Mesenchymal stem cell (in vitro differentiated cells and primary cell): ENCODE measurements around the gene NPAS3.

Experiments used
- DNase-seq: peaks from one replicate; pipeline ENCODE4 v3.0.0-alpha.2; 2013
- H2AFZ ChIP-seq: one replicate; pipeline ENCODE4 v1.6.1; 2013; ENCODE audit warnings: low read depth, mild to moderate bottlenecking, control low read depth, inconsistent platforms, low read length, moderate library complexity
- H2AK5ac ChIP-seq: 2 replicates; pipeline ENCODE4 v1.6.1; 2013; ENCODE audit warnings: low read length, moderate library complexity, mild to moderate bottlenecking, inconsistent platforms; ENCODE audit not compliant: severe bottlenecking
- H2BK120ac ChIP-seq: one replicate; pipeline ENCODE4 v1.6.1; 2013; ENCODE audit warnings: low read depth, mild to moderate bottlenecking, inconsistent platforms, low read length, moderate library complexity
- H2BK12ac ChIP-seq, 2 experiments: one replicate each; pipeline ENCODE4 v1.6.1; 2013; ENCODE audit warnings: inconsistent platforms in 2 of 2, low read length in 2 of 2, mild to moderate bottlenecking in 2 of 2, moderate library complexity in 2 of 2, control low read depth in 1 of 2
- H2BK15ac ChIP-seq: one replicate; pipeline ENCODE4 v1.6.1; 2013; ENCODE audit warnings: mild to moderate bottlenecking, low read depth, inconsistent platforms; ENCODE audit not compliant: poor library complexity, severe bottlenecking
- H2BK5ac ChIP-seq: 2 replicates; pipeline ENCODE4 v1.6.1; 2013; ENCODE audit warnings: low read depth, mild to moderate bottlenecking, low read length, control low read depth, inconsistent platforms; ENCODE audit not compliant: poor library complexity, severe bottlenecking
- H3K14ac ChIP-seq, 2 experiments: one replicate each; pipeline ENCODE4 v1.6.1; 2013; ENCODE audit warnings: inconsistent platforms in 2 of 2, low read length in 2 of 2, control low read depth in 1 of 2, mild to moderate bottlenecking in 1 of 2, moderate library complexity in 1 of 2
- H3K18ac ChIP-seq, 2 experiments: one replicate each; pipeline ENCODE4 v1.6.1; 2013; ENCODE audit warnings: inconsistent platforms in 2 of 2, low read length in 2 of 2, control low read depth in 1 of 2, low read depth in 1 of 2, mild to moderate bottlenecking in 1 of 2
- H3K23ac ChIP-seq, 2 experiments: one replicate each; pipeline ENCODE4 v1.6.1; 2013; ENCODE audit warnings: inconsistent platforms in 2 of 2, low read length in 2 of 2, mild to moderate bottlenecking in 2 of 2, moderate library complexity in 2 of 2, control low read depth in 1 of 2
- H3K27ac ChIP-seq: 2 replicates; pipeline ENCODE4 v1.5.1; 2013; ENCODE audit warnings: mild to moderate bottlenecking, moderate library complexity, low read length, control low read depth, inconsistent platforms; ENCODE audit not compliant: poor library complexity, severe bottlenecking
- H3K27me3 ChIP-seq, 2 experiments: 2 replicates each; pipeline versions ENCODE4 v1.6.1 to v1.7.0; 2013; ENCODE audit warnings: low read length in 2 of 2, mild to moderate bottlenecking in 2 of 2, moderate library complexity in 2 of 2, control low read depth in 1 of 2, inconsistent platforms in 1 of 2; ENCODE audit not compliant: control insufficient read depth in 1 of 2, insufficient read depth in 1 of 2
- H3K36me3 ChIP-seq, 2 experiments: 2 replicates each; pipeline versions ENCODE4 v1.6.1 to v1.7.0; 2013; ENCODE audit warnings: low read length in 2 of 2, control low read depth in 1 of 2, inconsistent platforms in 1 of 2, low read depth in 1 of 2, mild to moderate bottlenecking in 1 of 2; ENCODE audit not compliant: insufficient read depth in 2 of 2, control insufficient read depth in 1 of 2
- H3K4ac ChIP-seq, 2 experiments: one replicate each; pipeline ENCODE4 v1.6.1; 2013; ENCODE audit warnings: inconsistent platforms in 2 of 2, low read length in 2 of 2, mild to moderate bottlenecking in 2 of 2, moderate library complexity in 2 of 2, control low read depth in 1 of 2, low read depth in 1 of 2
- H3K4me1 ChIP-seq: 2 replicates; pipeline ENCODE4 v1.6.1; 2013; ENCODE audit warnings: low read depth, low read length, control low read depth; ENCODE audit not compliant: control insufficient read depth, insufficient read depth
- H3K4me2 ChIP-seq: 2 replicates; pipeline ENCODE4 v1.6.1; 2013; ENCODE audit warnings: low read length, mild to moderate bottlenecking, inconsistent platforms; ENCODE audit not compliant: poor library complexity, severe bottlenecking
- H3K4me3 ChIP-seq, 2 experiments: 2 replicates each; pipeline versions ENCODE4 v1.5.1 to v1.7.0; 2013; ENCODE audit warnings: low read length in 2 of 2, mild to moderate bottlenecking in 2 of 2, control low read depth in 1 of 2, low read depth in 1 of 2; ENCODE audit not compliant: insufficient read depth in 1 of 2
- H3K79me1 ChIP-seq: replicated peaks from 2 replicates; pipeline ENCODE4 v1.6.1; 2013; ENCODE audit warnings: mild to moderate bottlenecking, control low read depth, low read length, inconsistent platforms; ENCODE audit not compliant: poor library complexity, severe bottlenecking
- H3K9ac ChIP-seq: 2 replicates; pipeline ENCODE4 v1.7.0; 2013; ENCODE audit warnings: mild to moderate bottlenecking, low read length, moderate library complexity
- H3K9me3 ChIP-seq: 2 replicates; pipeline ENCODE4 v1.7.0; 2013; ENCODE audit warnings: mild to moderate bottlenecking, low read length; ENCODE audit not compliant: control insufficient read depth
- H4K8ac ChIP-seq: one replicate; pipeline ENCODE4 v1.6.1; 2013; ENCODE audit warnings: inconsistent platforms, mild to moderate bottlenecking, low read length, moderate library complexity
- H4K91ac ChIP-seq: one replicate; pipeline ENCODE4 v1.6.1; 2013; ENCODE audit warnings: mild to moderate bottlenecking, low read length, inconsistent platforms
- WGBS: methylation state at CpG from one replicate; pipeline ENCODE4 v1.1.7; 2013; ENCODE audit warnings: mixed read lengths; 5-methylcytosine and 5-hydroxymethylcytosine counted together

NPAS3 gene

DNA sequence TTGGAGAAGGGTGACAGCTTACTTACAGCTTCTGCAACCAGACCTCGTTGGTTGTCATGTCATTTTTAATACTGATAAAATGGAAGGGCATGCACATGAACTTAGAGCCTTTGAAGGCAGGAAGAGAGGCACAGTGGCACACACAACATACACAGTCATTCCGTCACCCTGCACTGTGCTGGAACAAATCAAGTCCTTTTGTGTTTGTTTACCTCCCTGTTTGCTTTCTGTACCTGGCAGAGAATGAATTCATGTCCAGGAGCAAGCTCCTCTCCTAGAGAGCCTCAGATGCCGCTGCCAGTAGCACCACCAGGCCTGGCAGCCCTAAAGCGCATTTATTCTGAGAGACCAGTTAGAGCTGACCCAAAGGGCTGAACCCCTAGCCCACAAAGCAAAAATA lies 551.9 kb downstream of the NPAS3 start:
- Histone ChIP-seq H4K91ac (no peak overlapping the region), H3K4me3 (no peak overlapping the region), H3K4me2 (no peak overlapping the region), H3K27me3 (peaks cover 0 to 6% of the 10 kb centered on the region in 2 experiments), H2BK12ac (no peak overlapping the region), H2BK120ac (no peak overlapping the region), H3K18ac (peak overlapping the region in 1 of 2 experiments; percentile 49), H3K9me3 (no peaks in the 10 kb centered on the region), H3K23ac (no peak overlapping the region), H3K14ac (peak overlapping the region in 1 of 2 experiments; percentile 55), H2BK15ac (no peak overlapping the region), H3K27ac (no peak overlapping the region), H3K79me1 (no peaks in the 10 kb centered on the region), H3K4me1 (no peaks in the 10 kb centered on the region), H2BK5ac (no peak overlapping the region), H4K8ac (no peak overlapping the region), H3K36me3 (no peaks in the 10 kb centered on the region), H2AK5ac (no peak overlapping the region), H3K4ac (peak overlapping the region in 1 of 2 experiments; percentile 37), H3K9ac (no peak overlapping the region), H2AFZ (no peak overlapping the region)
- 83% methylated on average over 4 of the region's 4 CpGs for WGBS
- no peak for DNase-seq

DNA sequence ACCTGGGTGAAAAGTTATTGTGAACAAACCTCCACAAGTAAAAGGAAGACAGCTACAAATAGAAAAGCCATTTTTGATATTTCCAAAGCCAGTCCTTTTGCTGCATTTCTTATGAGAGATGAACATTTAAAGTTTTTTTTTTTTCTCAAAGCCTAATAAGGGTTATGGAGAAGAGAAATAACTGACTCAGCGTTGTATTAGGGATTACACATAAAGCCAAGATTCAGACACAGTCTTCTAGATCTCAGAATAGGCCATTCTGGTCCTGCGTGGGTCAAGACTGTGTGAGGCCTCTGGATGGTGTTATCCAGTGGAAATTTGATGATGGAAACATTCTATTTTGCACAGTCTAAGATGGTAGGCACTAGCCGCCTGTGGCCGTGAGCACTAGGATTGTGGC lies 552.4 kb downstream of the NPAS3 start:
- WGBS = 97% methylated on average over 3 of the region's 4 CpGs
- no peak overlapping the region for H3K27ac ChIP-seq
- no peak overlapping the region for H2BK12ac ChIP-seq
- H3K79me1 ChIP-seq = no peaks in the 10 kb centered on the region
- no peaks in the 10 kb centered on the region for H3K4me1 ChIP-seq
- H3K9ac ChIP-seq = no peak overlapping the region
- H2AK5ac ChIP-seq = no peak overlapping the region
- no peak overlapping the region for H3K18ac ChIP-seq
- no peak overlapping the region for H3K4ac ChIP-seq
- H4K91ac ChIP-seq = no peak overlapping the region
- H2BK5ac ChIP-seq = no peak overlapping the region
- H3K4me3 ChIP-seq = no peak overlapping the region
- no peak overlapping the region for H3K23ac ChIP-seq
- peaks cover 0 to 6% of the 10 kb centered on the region in 2 experiments for H3K27me3 ChIP-seq
- no peak overlapping the region for H3K4me2 ChIP-seq
- no peaks in the 10 kb centered on the region for H3K9me3 ChIP-seq
- no peak overlapping the region for H4K8ac ChIP-seq
- H2AFZ ChIP-seq = no peak overlapping the region
- no peak overlapping the region for H2BK120ac ChIP-seq
- H3K14ac ChIP-seq = no peak overlapping the region
- no peaks in the 10 kb centered on the region for H3K36me3 ChIP-seq
- H2BK15ac ChIP-seq = no peak overlapping the region
- no peak for DNase-seq

DNA sequence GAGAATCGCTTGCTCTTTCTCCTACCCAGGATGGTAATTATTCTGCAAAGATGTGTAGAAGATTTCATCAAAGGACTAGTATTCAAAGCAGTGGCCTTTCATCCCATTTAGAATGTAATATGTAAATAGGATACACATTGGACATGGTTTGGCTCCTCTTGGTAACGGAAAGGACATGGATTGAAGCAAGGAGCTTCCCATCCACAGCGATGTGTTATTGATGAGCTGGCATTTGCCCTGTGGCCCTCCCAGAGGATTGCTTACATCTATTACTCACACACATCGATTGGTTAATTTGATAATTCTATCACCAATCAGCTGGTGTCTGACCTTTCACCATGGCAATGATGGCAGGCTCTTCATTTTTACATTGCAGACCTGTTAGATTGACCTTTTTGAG lies 553.8 kb downstream of the NPAS3 start:
- Histone ChIP-seq H3K4me1 (no peaks in the 10 kb centered on the region), H2AK5ac (no peak overlapping the region), H2BK12ac (no peak overlapping the region), H2AFZ (no peak overlapping the region), H3K4me3 (no peak overlapping the region), H4K8ac (no peak overlapping the region), H3K9ac (no peak overlapping the region), H3K36me3 (no peaks in the 10 kb centered on the region), H3K79me1 (no peaks in the 10 kb centered on the region), H3K27me3 (peaks cover 0 to 6% of the 10 kb centered on the region in 2 experiments), H2BK120ac (no peak overlapping the region), H2BK5ac (no peak overlapping the region), H3K18ac (no peak overlapping the region), H3K9me3 (no peaks in the 10 kb centered on the region), H2BK15ac (no peak overlapping the region), H3K14ac (no peak overlapping the region), H4K91ac (no peak overlapping the region), H3K23ac (no peak overlapping the region), H3K4ac (no peak overlapping the region), H3K27ac (no peak overlapping the region), H3K4me2 (no peak overlapping the region)
- 87% methylated on average over 3 of the region's 4 CpGs for WGBS
- no peak for DNase-seq

DNA sequence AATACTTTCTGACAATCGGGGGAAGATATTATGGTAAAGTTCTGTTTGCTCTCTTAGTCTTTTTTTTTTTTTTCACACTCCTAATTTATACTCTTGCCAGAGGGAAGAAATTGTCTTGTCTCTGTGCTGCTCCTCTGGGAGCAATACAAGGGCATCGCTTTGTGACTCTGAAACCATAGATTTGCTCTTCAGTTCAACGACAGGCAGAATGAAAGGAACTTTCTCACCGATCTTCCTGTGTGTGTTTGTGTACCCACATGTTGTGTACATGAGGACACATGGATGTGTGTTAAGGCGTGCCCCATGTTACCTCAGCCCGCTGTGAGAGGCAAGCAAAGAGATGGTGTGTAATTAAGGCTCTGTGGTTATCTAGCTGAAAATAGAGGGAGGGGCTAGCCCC lies 554.6 kb downstream of the NPAS3 start:
- Histone ChIP-seq H2AK5ac (no peak overlapping the region), H3K4ac (no peak overlapping the region)

More for the DNA sequence above, 554.6 kb downstream of the NPAS3 start:
- H3K9ac ChIP-seq = no peak overlapping the region
- H3K4me1 ChIP-seq = no peaks in the 10 kb centered on the region
- H3K9me3 ChIP-seq = no peaks in the 10 kb centered on the region
- H3K18ac ChIP-seq = no peak overlapping the region
- H3K27me3 ChIP-seq = peaks cover 0 to 6% of the 10 kb centered on the region in 2 experiments
- no peak overlapping the region for H4K91ac ChIP-seq
- H3K23ac ChIP-seq = no peak overlapping the region
- H2AFZ ChIP-seq = no peak overlapping the region
- no peak overlapping the region for H3K27ac ChIP-seq
- no peak overlapping the region for H2BK120ac ChIP-seq
- no peak overlapping the region for H4K8ac ChIP-seq
- no peak overlapping the region for H3K4me3 ChIP-seq
- H3K79me1 ChIP-seq = no peaks in the 10 kb centered on the region
- no peak overlapping the region for H2BK5ac ChIP-seq
- H3K4me2 ChIP-seq = no peak overlapping the region
- 47% methylated on average over 3 of the region's 6 CpGs for WGBS
- H2BK12ac ChIP-seq = no peak overlapping the region
- H2BK15ac ChIP-seq = no peak overlapping the region
- no peak for DNase-seq
- H3K36me3 ChIP-seq = no peaks in the 10 kb centered on the region
- H3K14ac ChIP-seq = no peak overlapping the region
